HUES48 (cell line): ENCODE measurements around the gene SEC14L1.

ENCODE experiments used
- H3K27ac ChIP-seq: one replicate; pipeline ENCODE4 v1.7.0; 2013; ENCODE audit warnings: low read depth, low read length, inconsistent platforms
- H3K27me3 ChIP-seq: 2 replicates; pipeline ENCODE4 v1.6.1; 2013; ENCODE audit warnings: mild to moderate bottlenecking, low read length; ENCODE audit not compliant: control insufficient read depth, insufficient read depth
- H3K36me3 ChIP-seq: 2 replicates; pipeline ENCODE4 v1.6.1; 2013; ENCODE audit warnings: low read length; ENCODE audit not compliant: control insufficient read depth, insufficient read depth
- H3K4me1 ChIP-seq: 2 replicates; pipeline ENCODE4 v1.6.1; 2013; ENCODE audit warnings: mild to moderate bottlenecking, low read length; ENCODE audit not compliant: control insufficient read depth, insufficient read depth
- H3K4me3 ChIP-seq: 2 replicates; pipeline ENCODE4 v1.5.1; 2013; ENCODE audit warnings: mild to moderate bottlenecking, low read depth, low read length
- H3K9ac ChIP-seq: 2 replicates; pipeline ENCODE4 v1.6.1; 2013; ENCODE audit warnings: mild to moderate bottlenecking, low read depth, low read length, moderate library complexity
- H3K9me3 ChIP-seq: 2 replicates; pipeline ENCODE4 v1.6.1; 2013; ENCODE audit warnings: low read length; ENCODE audit not compliant: control insufficient read depth, insufficient read depth

SEC14L1 gene

GRCh38 chr17:77200711-77201110, 59.9 kb downstream of the SEC14L1 start:
- no peaks in the 10 kb centered on the region for H3K4me1 ChIP-seq
- H3K9ac ChIP-seq: no peak overlapping the region
- no peaks in the 10 kb centered on the region for H3K27me3 ChIP-seq
- no peak overlapping the region for H3K4me3 ChIP-seq
- peaks cover 75% of the 10 kb centered on the region for H3K36me3 ChIP-seq
- H3K9me3 ChIP-seq: no peaks in the 10 kb centered on the region
- H3K27ac ChIP-seq: no peak overlapping the region

GRCh38 chr17:77203436-77203835, 62.7 kb downstream of the SEC14L1 start:
- Histone ChIP-seq H3K9me3 (no peaks in the 10 kb centered on the region), H3K27me3 (no peaks in the 10 kb centered on the region), H3K36me3 (peaks cover 71% of the 10 kb centered on the region), H3K27ac (no peak overlapping the region), H3K4me3 (no peak overlapping the region), H3K9ac (no peak overlapping the region), H3K4me1 (no peaks in the 10 kb centered on the region)

- no peak overlapping the region for H3K9ac ChIP-seq
- H3K36me3 ChIP-seq: peaks cover 74% of the 10 kb centered on the region
- no peaks in the 10 kb centered on the region for H3K9me3 ChIP-seq
- H3K27me3 ChIP-seq: no peaks in the 10 kb centered on the region
- no peaks in the 10 kb centered on the region for H3K4me1 ChIP-seq
- no peak overlapping the region for H3K27ac ChIP-seq
- H3K4me3 ChIP-seq: no peak overlapping the region
These were observed 63.1 kb downstream of the SEC14L1 start for GRCh38 chr17:77203846-77204245.

- Histone ChIP-seq H3K9ac (no peak overlapping the region), H3K4me1 (no peaks in the 10 kb centered on the region), H3K9me3 (no peaks in the 10 kb centered on the region), H3K36me3 (peaks cover 75% of the 10 kb centered on the region), H3K27ac (no peak overlapping the region), H3K4me3 (no peak overlapping the region), H3K27me3 (no peaks in the 10 kb centered on the region)
These were observed 63.8 kb downstream of the SEC14L1 start for GRCh38 chr17:77204536-77204935.

- H3K4me1 ChIP-seq: no peaks in the 10 kb centered on the region
These were observed 64.8 kb downstream of the SEC14L1 start for GRCh38 chr17:77205396-77206125.

GRCh38 chr17:77206158-77206956, 65.6 kb downstream of the SEC14L1 start:
- Histone ChIP-seq H3K27ac (no peak overlapping the region), H3K4me1 (no peaks in the 10 kb centered on the region), H3K9me3 (no peaks in the 10 kb centered on the region), H3K4me3 (no peak overlapping the region), H3K27me3 (no peaks in the 10 kb centered on the region), H3K9ac (no peak overlapping the region), H3K36me3 (peaks cover 74% of the 10 kb centered on the region)

More at GRCh38 chr17:77205396-77206125, 64.8 kb downstream of the SEC14L1 start:
- peaks cover 73% of the 10 kb centered on the region for H3K36me3 ChIP-seq
- no peaks in the 10 kb centered on the region for H3K9me3 ChIP-seq
- H3K4me3 ChIP-seq: no peak overlapping the region
- H3K27me3 ChIP-seq: no peaks in the 10 kb centered on the region
- no peak overlapping the region for H3K9ac ChIP-seq
- H3K27ac ChIP-seq: no peak overlapping the region

GRCh38 chr17:77207689-77208216, 67.0 kb downstream of the SEC14L1 start:
- Histone ChIP-seq H3K36me3 (peaks cover 82% of the 10 kb centered on the region), H3K27me3 (no peaks in the 10 kb centered on the region), H3K4me3 (no peak overlapping the region), H3K27ac (no peak overlapping the region), H3K9me3 (no peaks in the 10 kb centered on the region), H3K4me1 (no peaks in the 10 kb centered on the region), H3K9ac (no peak overlapping the region)

GRCh38 chr17:77208217-77208808, 67.5 kb downstream of the SEC14L1 start:
- Histone ChIP-seq H3K27me3 (no peaks in the 10 kb centered on the region), H3K4me3 (no peak overlapping the region), H3K9me3 (no peaks in the 10 kb centered on the region), H3K4me1 (no peaks in the 10 kb centered on the region), H3K9ac (no peak overlapping the region), H3K36me3 (peaks cover 87% of the 10 kb centered on the region), H3K27ac (no peak overlapping the region)

GRCh38 chr17:77208856-77209255, 68.1 kb downstream of the SEC14L1 start:
- Histone ChIP-seq H3K36me3 (peaks cover 87% of the 10 kb centered on the region), H3K9me3 (no peaks in the 10 kb centered on the region), H3K4me1 (no peaks in the 10 kb centered on the region), H3K27ac (no peak overlapping the region), H3K4me3 (no peak overlapping the region), H3K27me3 (no peaks in the 10 kb centered on the region), H3K9ac (no peak overlapping the region)

- Histone ChIP-seq H3K9me3 (no peaks in the 10 kb centered on the region), H3K36me3 (peaks cover 90% of the 10 kb centered on the region), H3K27ac (no peak overlapping the region), H3K9ac (no peak overlapping the region), H3K4me3 (no peak overlapping the region), H3K4me1 (no peaks in the 10 kb centered on the region), H3K27me3 (no peaks in the 10 kb centered on the region)
These were observed 68.6 kb downstream of the SEC14L1 start for GRCh38 chr17:77209330-77209748.

- H3K9me3 ChIP-seq: no peaks in the 10 kb centered on the region
- no peaks in the 10 kb centered on the region for H3K27me3 ChIP-seq
- no peak overlapping the region for H3K27ac ChIP-seq
- no peaks in the 10 kb centered on the region for H3K4me1 ChIP-seq
- H3K9ac ChIP-seq: no peak overlapping the region
- peaks cover 83% of the 10 kb centered on the region for H3K36me3 ChIP-seq
- H3K4me3 ChIP-seq: no peak overlapping the region
These were observed 69.6 kb downstream of the SEC14L1 start for GRCh38 chr17:77210331-77210730.
